Head of caudate nucleus (tissue), 42 donors: ENCODE results near the gene HECTD1.
"Not testable (repeated sequence)": the region's sequence is repeated elsewhere in the genome, so short reads cannot be mapped to it uniquely, and the experiment has no call there.

Source experiments
- DNase-seq, 42 donors: peaks; one replicate each; pipeline versions ENCODE4 v3.0.0 to v3.0.0-alpha.2; 2020 to 2021; ENCODE audit warnings: mixed read lengths in 7 of 42
- intact Hi-C: fragments of 100-400 bp; cut with DNase I; formaldehyde crosslinking; loops from one replicate; pipeline ENCODE4 v1.15.0; 2022

The HECTD1 gene

GRCh38 chr14:31203899-31204592 lies 3.5 kb downstream of the HECTD1 start:
- DNase-seq, intact Hi-C loops: not testable (repeated sequence)

- DNase-seq: peak in 1 of 42 donors; percentile 9
- intact Hi-C loops: no loop called here
These were observed 4.2 kb downstream of the HECTD1 start for GRCh38 chr14:31203414-31203742.

GRCh38 chr14:31201111-31201510 lies 6.5 kb downstream of the HECTD1 start:
- no peak for DNase-seq
- intact Hi-C loops: no loop called here

- intact Hi-C loops: no loop called here
- DNase-seq: peak in 1 of 42 donors; percentile 12
These were observed 6.9 kb downstream of the HECTD1 start for GRCh38 chr14:31200702-31200990.

GRCh38 chr14:31197671-31198070 lies 9.9 kb downstream of the HECTD1 start:
- intact Hi-C loops: no loop called here
- DNase-seq: no peak

GRCh38 chr14:31196839-31197492 lies 10.6 kb downstream of the HECTD1 start:
- intact Hi-C loops: no loop called here
- DNase-seq: peak in 1 of 42 donors; percentile 22

- intact Hi-C loops: no loop called here
These were observed 12.9 kb downstream of the HECTD1 start for GRCh38 chr14:31194661-31195060.

GRCh38 chr14:31194095-31194494 lies 13.5 kb downstream of the HECTD1 start:
- intact Hi-C loops: no loop called here
- DNase-seq: no peak

More at GRCh38 chr14:31194661-31195060, 12.9 kb downstream of the HECTD1 start:
- DNase-seq: no peak

GRCh38 chr14:31192544-31192943 lies 15.0 kb downstream of the HECTD1 start:
- peak in 1 of 42 donors; percentile 24 for DNase-seq
- intact Hi-C loops: not testable (repeated sequence)

GRCh38 chr14:31190717-31191263 lies 16.8 kb downstream of the HECTD1 start:
- intact Hi-C loops: no loop called here

GRCh38 chr14:31190219-31190603 lies 17.4 kb downstream of the HECTD1 start:
- intact Hi-C loops: no loop called here
- DNase-seq: peak in 1 of 42 donors; percentile 16

More at GRCh38 chr14:31190717-31191263, 16.8 kb downstream of the HECTD1 start:
- peak in 1 of 42 donors; percentile 22 for DNase-seq

GRCh38 chr14:31189346-31190218 lies 18.0 kb downstream of the HECTD1 start:
- DNase-seq: no peak
- intact Hi-C loops: no loop called here

- intact Hi-C loops: no loop called here
These were observed 18.8 kb downstream of the HECTD1 start for GRCh38 chr14:31188744-31189143.

GRCh38 chr14:31182016-31182415 lies 25.6 kb downstream of the HECTD1 start:
- DNase-seq, intact Hi-C loops: not testable (repeated sequence)

More at GRCh38 chr14:31188744-31189143, 18.8 kb downstream of the HECTD1 start:
- no peak for DNase-seq

GRCh38 chr14:31181271-31181670 lies 26.3 kb downstream of the HECTD1 start:
- intact Hi-C loops: no loop called here
- no peak for DNase-seq

- intact Hi-C loops: no loop called here
- no peak for DNase-seq
These were observed 27.1 kb downstream of the HECTD1 start for GRCh38 chr14:31180299-31181051.

GRCh38 chr14:31174433-31174832 lies 33.2 kb downstream of the HECTD1 start:
- intact Hi-C loops: no loop called here
- no peak for DNase-seq

GRCh38 chr14:31173120-31173837 lies 34.3 kb downstream of the HECTD1 start:
- intact Hi-C loops: no loop called here
- no peak for DNase-seq
